ENCODE measurements around the gene CCR4. TPM values are rescaled to one million over a fixed set of nuclear protein-coding genes. Genes with fewer than 3 reads are reported as not detected.

CCR4 gene
- total and polyA plus RNA-seq, 11 donors: 0.01 to 1.8 (median 0.32) TPM; not detected in 8

- intact Hi-C loops (cut with DNase I): loop anchor here in 9 of 10 donors (1.0 to 10.0 kb wide), 8 partner anchors 125 to 428 kb away; no protein-coding TSS in a partner anchor
- peak in 1 of 4 donors; percentile 30 for ATAC-seq
- H3K27me3 ChIP-seq: no peaks in the 10 kb centered on the region
- WGBS, 4 donors: 75 to 84% (median 77%) methylated on average over 5 of the region's 5 CpGs
- DNase-seq: no peak
- H3K36me3 ChIP-seq: no peaks in the 10 kb centered on the region
- H3K27ac ChIP-seq: no peak overlapping the region
- peaks cover 0 to 3% (median 0%) of the 10 kb centered on the region in 12 donors for H3K4me1 ChIP-seq
- TF ChIP-seq CTCF (IDR thresholded peaks at IDR 0.05): no peak
- H3K4me3 ChIP-seq: no peak overlapping the region
- no peaks in the 10 kb centered on the region for H3K9me3 ChIP-seq
Observed at GRCh38 chr3:32946973-32947788, 4.3 kb upstream of the CCR4 start.

- Histone ChIP-seq H3K4me3 (no peak overlapping the region), H3K27me3 (no peaks in the 10 kb centered on the region), H3K27ac (no peak overlapping the region), H3K4me1 (peaks cover 0 to 3% (median 0%) of the 10 kb centered on the region in 12 donors), H3K36me3 (no peaks in the 10 kb centered on the region), H3K9me3 (no peaks in the 10 kb centered on the region)
- peak; percentile 54 to 78 (median 66) for TF ChIP-seq CTCF (IDR thresholded peaks at IDR 0.05)
- no peak for TF ChIP-seq POLR2A (IDR thresholded peaks at IDR 0.05)
- 37 to 45% (median 44%) methylated on average over 7 of the region's 7 CpGs for WGBS, 4 donors
- peak; percentile 71 to 90 (median 88) for ATAC-seq
- DNase-seq: peak; percentile 61 to 88 (median 75)
- intact Hi-C loops (cut with DNase I): loop anchor here in 9 of 10 donors (1.0 to 10.0 kb wide), 8 partner anchors 124 to 427 kb away; no protein-coding TSS in a partner anchor
Observed at GRCh38 chr3:32947789-32948238, 3.6 kb upstream of the CCR4 start.

GRCh38 chr3:32948625-32949445 lies 2.6 kb upstream of the CCR4 start:
- ATAC-seq (peak in 1 of 4 donors; percentile 21), DNase-seq (no peak)
- no peak for TF ChIP-seq CTCF (IDR thresholded peaks at IDR 0.05)
- TF ChIP-seq POLR2A (IDR thresholded peaks at IDR 0.05): no peak
- Histone ChIP-seq H3K27me3 (no peaks in the 10 kb centered on the region), H3K36me3 (no peaks in the 10 kb centered on the region), H3K27ac (no peak overlapping the region), H3K4me3 (no peak overlapping the region), H3K4me1 (peaks cover 0 to 3% (median 0%) of the 10 kb centered on the region in 12 donors), H3K9me3 (no peaks in the 10 kb centered on the region)
- 91 to 95% (median 93%) methylated on average over 10 of the region's 10 CpGs for WGBS, 4 donors
- intact Hi-C loops (cut with DNase I): loop anchor here in 7 of 10 donors (5.0 to 10.0 kb wide), 5 partner anchors 123 to 426 kb away; no protein-coding TSS in a partner anchor

All from heart left ventricle (tissue), 16 donors.